Panc1 (cell line): ENCODE data around the gene ABCC4. TPM values are rescaled to one million over a fixed set of nuclear protein-coding genes. Genes with fewer than 3 reads are reported as not detected.

Source experiments
- ATAC-seq: fragments of 200-7000 bp; cut with Tn5 transposase; 2 replicates; pipeline ENCODE4 v1.9.1; 2020; ENCODE audit warnings: mild to moderate bottlenecking, moderate library complexity
- BruUV-seq: library from RNA; stranded (reverse); fragments of 400-500 nt; replicated peaks from 2 replicates; lab custom pipeline; 2021; lab: Mats Ljungman, UMichigan
- CTCF ChIA-PET: fragments of 300-600 bp; sonication (Branson Sonifier 250); formaldehyde crosslinking; loops from one replicate; lab custom pipeline; 2022; ENCODE audit warnings: antibody characterized with exemption; lab: Charles Lee
- POLR2A ChIA-PET: fragments of 300-600 bp; sonication (Branson Sonifier 250); formaldehyde crosslinking; loops from one replicate; lab custom pipeline; 2022; ENCODE audit warnings: antibody characterized with exemption; lab: Charles Lee
- DNase-seq: peaks from one replicate; pipeline ENCODE4 v3.0.0-alpha.2; 2010; ENCODE audit warnings: low read depth, low spot score
- H3K27ac ChIP-seq: 2 replicates; pipeline ENCODE4 v1.5.1; 2011; ENCODE audit warnings: mild to moderate bottlenecking, low read length, inconsistent platforms
- H3K27me3 ChIP-seq: fragments of 200-500 bp; sonication (Bioruptor generic); 2 replicates; pipeline ENCODE4 v1.6.0; 2014; ENCODE audit warnings: low read length, inconsistent platforms; ENCODE audit not compliant: control insufficient read depth, insufficient read depth
- H3K36me3 ChIP-seq: fragments of 200-500 bp; sonication (Bioruptor generic); 2 replicates; pipeline ENCODE4 v1.5.1; 2014; ENCODE audit warnings: inconsistent platforms, mild to moderate bottlenecking, low read length, moderate library complexity; ENCODE audit not compliant: control insufficient read depth, insufficient read depth
- H3K4me1 ChIP-seq: 2 replicates; pipeline ENCODE4 v1.5.1; 2011; ENCODE audit warnings: inconsistent platforms, mild to moderate bottlenecking, low read length, moderate library complexity; ENCODE audit not compliant: control insufficient read depth, insufficient read depth
- H3K4me3 ChIP-seq, 2 experiments: 2 replicates each; pipeline ENCODE4 v1.5.1; 2011 to 2012; ENCODE audit warnings: low read depth in 2 of 2, low read length in 2 of 2, mild to moderate bottlenecking in 2 of 2, inconsistent platforms in 1 of 2, moderate library complexity in 1 of 2
- H3K9me3 ChIP-seq: fragments of 200-500 bp; sonication (Bioruptor generic); 2 replicates; pipeline ENCODE4 v1.5.1; 2014; ENCODE audit warnings: low read depth, mild to moderate bottlenecking, inconsistent platforms, low read length, moderate library complexity; ENCODE audit not compliant: control insufficient read depth, insufficient read depth
- CTCF ChIP-seq: fragments of 450-650 bp; IDR thresholded peaks from 2 replicates; pipeline ENCODE4 v1.5.1; 2017; ENCODE audit warnings: mild to moderate bottlenecking
- POLR2AphosphoS5 ChIP-seq: IDR thresholded peaks from 2 replicates; pipeline ENCODE4 v1.6.1; 2012; ENCODE audit warnings: mild to moderate bottlenecking, low read depth, low read length, moderate library complexity
- REST ChIP-seq, 2 experiments: IDR thresholded peaks; 2 replicates each; pipeline ENCODE4 v1.6.1; 2011 to 2012; ENCODE audit warnings: low read depth in 2 of 2, control low read depth in 1 of 2, low read length in 1 of 2, mild to moderate bottlenecking in 1 of 2, moderate library complexity in 1 of 2; ENCODE audit not compliant: insufficient read depth in 1 of 2
- SIN3A ChIP-seq: IDR thresholded peaks from 2 replicates; pipeline ENCODE4 v1.6.1; 2012; ENCODE audit warnings: low read depth, mild to moderate bottlenecking, low read length, moderate library complexity, borderline replicate concordance; ENCODE audit not compliant: insufficient read depth
- TCF7L2 ChIP-seq: IDR thresholded peaks from 2 replicates; pipeline ENCODE4 v1.6.1; 2011; ENCODE audit warnings: mild to moderate bottlenecking, low read depth, low read length, inconsistent platforms
- in situ Hi-C: cut with HindIII; loops from 2 replicates; pipeline ENCODE4 v1.10.0; 2016; ENCODE audit warnings: low sequenced_read_pairs, low pct_unique_long_range_greater_than_20kb
- intact Hi-C: fragments of 100-400 bp; cut with micrococcal nuclease; formaldehyde crosslinking; loops from one replicate; pipeline ENCODE4 v1.10.0; 2022; ENCODE audit not compliant: unreplicated experiment
- total RNA-seq: library from RNA; stranded (reverse); gene quantifications from one replicate; pipeline ENCODE4 v1.2.1, GENCODE V29; 2021; ENCODE audit not compliant: unreplicated experiment

ABCC4 gene
- total RNA-seq, 1 experiment from 2014 or later, result 69.3 TPM

- ChIA-PET CTCF (no interaction called here), POLR2A (no interaction called here)
- Histone ChIP-seq H3K4me1 (no peaks in the 10 kb centered on the region), H3K27me3 (no peaks in the 10 kb centered on the region), H3K27ac (no peak overlapping the region), H3K9me3 (no peaks in the 10 kb centered on the region), H3K36me3 (no peaks in the 10 kb centered on the region), H3K4me3 (no peak overlapping the region)
- in situ Hi-C loops, result no loop called here
- DNase-seq, result no peak
- TF ChIP-seq POLR2AphosphoS5 (no peak), TCF7L2 (no peak), CTCF (no peak), REST (IDR thresholded peaks at IDR 0.05; ENCODE audit: insufficient read depth in 1 of 2, low read depth in 2 of 2, low read length in 1 of 2) (no peak), SIN3A (no peak)
- no TSS peak for BruUV-seq
- ATAC-seq, result no peak
- intact Hi-C loops, result no loop called here
Measured at GRCh38 chr13:94996445-94996844, 304.8 kb downstream of the ABCC4 start.

- DNase-seq, result no peak
- Histone ChIP-seq H3K27me3 (no peaks in the 10 kb centered on the region), H3K4me3 (no peak overlapping the region), H3K27ac (no peak overlapping the region), H3K9me3 (peaks cover 4% of the 10 kb centered on the region; the same call in 1 of the 2 replicates), H3K4me1 (no peaks in the 10 kb centered on the region), H3K36me3 (no peaks in the 10 kb centered on the region)
- intact Hi-C loops (no loop called here), in situ Hi-C loops (no loop called here)
- BruUV-seq, result no TSS peak
- CTCF ChIA-PET, result no interaction called here
- ATAC-seq, result no peak
- TF ChIP-seq REST (IDR thresholded peaks at IDR 0.05; ENCODE audit: insufficient read depth in 1 of 2, low read depth in 2 of 2, low read length in 1 of 2) (no peak), TCF7L2 (no peak), POLR2AphosphoS5 (no peak)
- POLR2A ChIA-PET, result no interaction called here
Measured at GRCh38 chr13:94994506-94994905, 306.7 kb downstream of the ABCC4 start.
